Gastroesophageal sphincter (tissue), 3 donors: ENCODE results near the gene ELN.

Source experiments
- EP300 ChIP-seq: sonication (generic); formaldehyde crosslinking; IDR thresholded peaks from one replicate; pipeline ENCODE4 v1.6.1; 2017; ENCODE audit warnings: antibody characterized with exemption, mild to moderate bottlenecking
- POLR2A ChIP-seq, 2 donors: fragments of 450-650 bp; IDR thresholded peaks; one replicate each; pipeline ENCODE4 v1.6.1; 2017; ENCODE audit warnings: antibody characterized with exemption in 2 of 2, mild to moderate bottlenecking in 2 of 2, moderate library complexity in 1 of 2
- POLR2AphosphoS5 ChIP-seq: sonication (generic); formaldehyde crosslinking; IDR thresholded peaks from one replicate; pipeline ENCODE4 v1.6.1; 2017; ENCODE audit warnings: antibody characterized with exemption
- TF ChIP-seq, protein P1 (sequence below), 4 experiments: fragments of 200-600 bp in 2 of 4; fragments of 450-650 bp in 2 of 4; sonication (generic) in 1 of 4; IDR thresholded peaks; one replicate each; pipeline ENCODE4 v1.5.1; 2017 to 2019; ENCODE audit warnings: antibody characterized with exemption in 4 of 4, mild to moderate bottlenecking in 2 of 4, moderate library complexity in 2 of 4

DNA sequence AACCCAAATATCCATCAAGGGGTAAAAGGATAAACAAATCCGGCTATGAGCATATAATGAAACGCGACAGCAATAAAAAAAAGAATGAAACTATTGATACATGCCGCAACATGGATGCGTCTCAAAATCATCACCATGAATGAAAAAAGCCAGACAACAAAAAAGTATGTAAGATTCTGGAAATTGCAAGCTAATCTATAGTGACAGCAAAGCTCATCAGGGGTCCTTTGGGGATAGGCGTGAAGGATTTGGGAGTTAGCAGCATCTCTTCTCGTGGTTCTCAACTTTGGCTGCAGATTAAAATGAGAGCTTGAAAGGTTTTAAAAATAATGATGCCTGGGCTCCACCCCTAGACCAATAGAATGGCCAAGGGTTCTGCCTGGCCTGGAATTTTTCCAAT is 46.0 kb upstream of the ELN start:
- TF ChIP-seq POLR2A (IDR thresholded peaks at IDR 0.05) (no peak), EP300 (no peak), POLR2AphosphoS5 (no peak)
- TF ChIP-seq, protein P1, sequence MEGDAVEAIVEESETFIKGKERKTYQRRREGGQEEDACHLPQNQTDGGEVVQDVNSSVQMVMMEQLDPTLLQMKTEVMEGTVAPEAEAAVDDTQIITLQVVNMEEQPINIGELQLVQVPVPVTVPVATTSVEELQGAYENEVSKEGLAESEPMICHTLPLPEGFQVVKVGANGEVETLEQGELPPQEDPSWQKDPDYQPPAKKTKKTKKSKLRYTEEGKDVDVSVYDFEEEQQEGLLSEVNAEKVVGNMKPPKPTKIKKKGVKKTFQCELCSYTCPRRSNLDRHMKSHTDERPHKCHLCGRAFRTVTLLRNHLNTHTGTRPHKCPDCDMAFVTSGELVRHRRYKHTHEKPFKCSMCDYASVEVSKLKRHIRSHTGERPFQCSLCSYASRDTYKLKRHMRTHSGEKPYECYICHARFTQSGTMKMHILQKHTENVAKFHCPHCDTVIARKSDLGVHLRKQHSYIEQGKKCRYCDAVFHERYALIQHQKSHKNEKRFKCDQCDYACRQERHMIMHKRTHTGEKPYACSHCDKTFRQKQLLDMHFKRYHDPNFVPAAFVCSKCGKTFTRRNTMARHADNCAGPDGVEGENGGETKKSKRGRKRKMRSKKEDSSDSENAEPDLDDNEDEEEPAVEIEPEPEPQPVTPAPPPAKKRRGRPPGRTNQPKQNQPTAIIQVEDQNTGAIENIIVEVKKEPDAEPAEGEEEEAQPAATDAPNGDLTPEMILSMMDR (IDR thresholded peaks at IDR 0.05): no peak
